ENCODE data around the gene KCNC3.

- no peak for TF ChIP-seq CTCF (IDR thresholded peaks at IDR 0.05)
- TF ChIP-seq POLR2A (IDR thresholded peaks at IDR 0.05; ENCODE audit: low read depth) = no peak
Observed at GRCh38 chr19:50276370-50277063, 52.7 kb downstream of the KCNC3 start.
